A549 treated with CpdA at 1 μM for 4 hours (cell line): Measurements from ENCODE around the gene CFHR4. TPM values are rescaled to one million over a fixed set of nuclear protein-coding genes. Genes with fewer than 3 reads are reported as not detected.

Experiments used
- total RNA-seq: library from RNA; stranded (reverse); fragments of 200-300 nt; extraction: Qiagen RNA extraction; gene quantifications from 5 replicates; pipeline ENCODE4 v1.2.3, GENCODE V29; 2022; ENCODE audit warnings: low read depth

CFHR4 gene
- not detected in 5 replicates for total RNA-seq

GRCh38 chr1:196887515-196888239, at the start of gene CFHR4:
TSS of gene CFHR4 (plus strand) at chr1:196888052. CDS start at chr1:196888151, 99 bp downstream.

GRCh38 chr1:196943568-196943967, 55.7 kb downstream of the CFHR4 start, which contains the start of gene CFHR2:
TSS of gene CFHR2 (plus strand) at chr1:196943738. CDS start at chr1:196943881, 143 bp downstream.

Other genes with a start within 250 kb of the CFHR4 start
- gene CFH, start 236.0 kb upstream of the CFHR4 start, total RNA-seq: 4.0 to 5.1 TPM (median 4.4 TPM) in 5 replicates
- 0.09 to 0.23 TPM (median 0.13 TPM) in 4 of 5 replicates, not detected in the other for gene CFHR3, start 113.2 kb upstream of the CFHR4 start, total RNA-seq
- 0.16 to 0.40 TPM (median 0.22 TPM) in 4 of 5 replicates, not detected in the other for gene CFHR1, start 68.3 kb upstream of the CFHR4 start, total RNA-seq
- gene CFHR2, start 55.7 kb downstream of the CFHR4 start, total RNA-seq: not detected in 5 replicates
- not detected in 5 replicates for gene CFHR5, start 89.5 kb downstream of the CFHR4 start, total RNA-seq
- 0.05 to 0.28 TPM (median 0.06 TPM) in 3 of 5 replicates, not detected in the others for gene F13B, start 179.2 kb downstream of the CFHR4 start, total RNA-seq